SK-N-SH treated with all-trans-retinoic acid at 6 μM for 48 hours (cell line): ENCODE measurements around the gene SORCS2.

Source experiments
- ATAC-seq: fragments of 200-7000 bp; cut with Tn5 transposase; 3 replicates; pipeline ENCODE4 v1.9.1; 2020; ENCODE audit warnings: mild to moderate bottlenecking, moderate library complexity
- ARNTL ChIP-seq: fragments of 450-650 bp; formaldehyde crosslinking; IDR thresholded peaks from 2 replicates; pipeline ENCODE4 v1.5.0; 2020; ENCODE audit warnings: low read depth, mild to moderate bottlenecking, moderate library complexity, borderline replicate concordance
- BACH2 ChIP-seq: fragments of 250-450 bp; sonication (Bioruptor Pico); IDR thresholded peaks from 2 replicates; pipeline ENCODE4 v1.9.0; 2021; ENCODE audit warnings: mild to moderate bottlenecking, borderline replicate concordance
- CREB5 ChIP-seq: fragments of 250-450 bp; sonication (Bioruptor Pico); IDR thresholded peaks from 2 replicates; pipeline ENCODE4 v1.5.1; 2020; ENCODE audit warnings: low read depth, mild to moderate bottlenecking, moderate library complexity
- CSDC2 ChIP-seq: fragments of 250-450 bp; sonication (Bioruptor Pico); IDR thresholded peaks from 2 replicates; pipeline ENCODE4 v1.5.0; 2020; ENCODE audit warnings: mild to moderate bottlenecking, moderate library complexity
- CSRNP3 ChIP-seq: fragments of 250-450 bp; sonication (Bioruptor Pico); IDR thresholded peaks from 2 replicates; pipeline ENCODE4 v1.5.1; 2021; ENCODE audit warnings: mild to moderate bottlenecking, moderate library complexity
- ESRRG ChIP-seq: fragments of 250-450 bp; sonication (Bioruptor Pico); IDR thresholded peaks from 2 replicates; pipeline ENCODE4 v1.6.1; 2021; ENCODE audit warnings: mild to moderate bottlenecking
- GLIS3 ChIP-seq: fragments of 250-450 bp; sonication (Bioruptor Pico); IDR thresholded peaks from 2 replicates; pipeline ENCODE4 v1.5.0; 2020; ENCODE audit warnings: mild to moderate bottlenecking, moderate library complexity
- ISL1 ChIP-seq: fragments of 250-450 bp; sonication (Bioruptor Pico); IDR thresholded peaks from 2 replicates; pipeline ENCODE4 v2.1.2; 2022; ENCODE audit warnings: mild to moderate bottlenecking, moderate library complexity
- OSR1 ChIP-seq: fragments of 250-450 bp; sonication (Bioruptor Pico); IDR thresholded peaks from 2 replicates; pipeline ENCODE4 v1.8.0; 2022; ENCODE audit warnings: moderate library complexity, mild to moderate bottlenecking, inconsistent platforms
- PATZ1 ChIP-seq: fragments of 250-450 bp; sonication (Bioruptor Pico); IDR thresholded peaks from 2 replicates; pipeline ENCODE4 v1.8.0; 2020; ENCODE audit warnings: mild to moderate bottlenecking, moderate library complexity, borderline replicate concordance
- PPARA ChIP-seq: fragments of 250-450 bp; sonication (Bioruptor Pico); IDR thresholded peaks from 2 replicates; pipeline ENCODE4 v1.5.0; 2020; ENCODE audit warnings: mild to moderate bottlenecking, borderline replicate concordance
- RARB ChIP-seq: fragments of 250-450 bp; sonication (Bioruptor Pico); IDR thresholded peaks from 2 replicates; pipeline ENCODE4 v1.8.0; 2021; ENCODE audit warnings: mild to moderate bottlenecking, moderate library complexity
- SNAI2 ChIP-seq: fragments of 250-450 bp; sonication (Bioruptor Pico); IDR thresholded peaks from 2 replicates; pipeline ENCODE4 v1.5.0; 2020; ENCODE audit warnings: mild to moderate bottlenecking, moderate library complexity
- TCF4 ChIP-seq: fragments of 250-450 bp; sonication (Bioruptor Pico); IDR thresholded peaks from 2 replicates; pipeline ENCODE4 v1.8.0; 2021; ENCODE audit warnings: mild to moderate bottlenecking, moderate library complexity, borderline replicate concordance
- TSHZ2 ChIP-seq: fragments of 250-450 bp; sonication (Bioruptor Pico); IDR thresholded peaks from 2 replicates; pipeline ENCODE4 v1.5.0; 2020; ENCODE audit warnings: mild to moderate bottlenecking, moderate library complexity
- ZC3H10 ChIP-seq: fragments of 250-450 bp; sonication (Bioruptor Pico); IDR thresholded peaks from 2 replicates; pipeline ENCODE4 v1.5.1; 2021; ENCODE audit warnings: mild to moderate bottlenecking, moderate library complexity
- ZFP3 ChIP-seq: fragments of 250-450 bp; sonication (Bioruptor Pico); IDR thresholded peaks from 2 replicates; pipeline ENCODE4 v1.5.0; 2020; ENCODE audit warnings: mild to moderate bottlenecking, moderate library complexity
- ZFP30 ChIP-seq: fragments of 450-650 bp; formaldehyde crosslinking; IDR thresholded peaks from 2 replicates; pipeline ENCODE4 v1.5.0; 2022; ENCODE audit warnings: mild to moderate bottlenecking, moderate library complexity
- ZNF565 ChIP-seq: fragments of 450-650 bp; formaldehyde crosslinking; conservative IDR thresholded peaks from 2 replicates; pipeline ENCODE4 v1.5.0; 2020; ENCODE audit warnings: low read depth, mild to moderate bottlenecking, moderate library complexity
- ZNF70 ChIP-seq: fragments of 450-650 bp; formaldehyde crosslinking; IDR thresholded peaks from 2 replicates; pipeline ENCODE4 v1.5.0; 2020; ENCODE audit warnings: mild to moderate bottlenecking, moderate library complexity
- ZNF8 ChIP-seq: fragments of 450-650 bp; formaldehyde crosslinking; IDR thresholded peaks from 2 replicates; pipeline ENCODE4 v1.5.0; 2020; ENCODE audit warnings: mild to moderate bottlenecking, moderate library complexity

The SORCS2 gene

GRCh38 chr4:7663075-7663541 is 470.8 kb downstream of the SORCS2 start (continued):
- TF ChIP-seq ZC3H10 (CRISPR knock-in tag): no peak
- TF ChIP-seq BACH2 (CRISPR knock-in tag): no peak
- TF ChIP-seq PPARA (CRISPR knock-in tag): no peak
- no peak for TF ChIP-seq ZFP30 (CRISPR knock-in tag)
- TF ChIP-seq TCF4 (CRISPR knock-in tag): no peak

- no peak for ATAC-seq
- no peak for TF ChIP-seq PATZ1 (CRISPR knock-in tag)
- TF ChIP-seq, all 23 proteins: peak for 0
Measured at GRCh38 chr4:7664106-7664505, 471.8 kb downstream of the SORCS2 start.

- no peak for ATAC-seq
- TF ChIP-seq ZNF8 (CRISPR knock-in tag) (no peak), RARB (CRISPR knock-in tag) (no peak), ARNTL (CRISPR knock-in tag) (no peak), ZC3H10 (CRISPR knock-in tag) (no peak), ESRRG (CRISPR knock-in tag) (no peak), ZNF70 (CRISPR knock-in tag) (no peak), ISL1 (CRISPR knock-in tag) (no peak), CSRNP3 (CRISPR knock-in tag) (no peak), GLIS3 (CRISPR knock-in tag) (no peak)
- TF ChIP-seq, all 23 proteins: peak for 0
Measured at GRCh38 chr4:7665321-7665720, 473.0 kb downstream of the SORCS2 start.

GRCh38 chr4:7666011-7666410 is 473.7 kb downstream of the SORCS2 start:
- TF ChIP-seq CSDC2 (CRISPR knock-in tag): no peak
- no peak for ATAC-seq

- peak; percentile 93 for TF ChIP-seq ZFP3
- TF ChIP-seq ESRRG (CRISPR knock-in tag): no peak
- no peak for TF ChIP-seq ZC3H10 (CRISPR knock-in tag)
- TF ChIP-seq ISL1 (CRISPR knock-in tag): no peak
- no peak for ATAC-seq
Measured at GRCh38 chr4:7666744-7667143, 474.4 kb downstream of the SORCS2 start.

GRCh38 chr4:7668271-7668670 is 475.9 kb downstream of the SORCS2 start:
- ATAC-seq: no peak
- TF ChIP-seq ESRRG (CRISPR knock-in tag): no peak
- TF ChIP-seq TCF4 (CRISPR knock-in tag): no peak
- no peak for TF ChIP-seq PATZ1 (CRISPR knock-in tag)
- TF ChIP-seq CSRNP3 (CRISPR knock-in tag): no peak
- no peak for TF ChIP-seq SNAI2 (CRISPR knock-in tag)
- TF ChIP-seq ZNF565: no peak
- no peak for TF ChIP-seq RARB (CRISPR knock-in tag)
- TF ChIP-seq ISL1 (CRISPR knock-in tag): no peak
- TF ChIP-seq ZNF70 (CRISPR knock-in tag): no peak
- TF ChIP-seq TSHZ2 (CRISPR knock-in tag): no peak
- no peak for TF ChIP-seq ARNTL (CRISPR knock-in tag)
- TF ChIP-seq PPARA (CRISPR knock-in tag): no peak
- TF ChIP-seq GLIS3 (CRISPR knock-in tag): no peak
- TF ChIP-seq OSR1 (CRISPR knock-in tag): no peak
- TF ChIP-seq BACH2 (CRISPR knock-in tag): no peak
- TF ChIP-seq ZNF8 (CRISPR knock-in tag): no peak
- no peak for TF ChIP-seq ZFP30 (CRISPR knock-in tag)
- no peak for TF ChIP-seq CREB5 (CRISPR knock-in tag)
- TF ChIP-seq ZC3H10 (CRISPR knock-in tag): no peak
